GM04504 (cell line): ENCODE results near the gene GULP1.

Experiments
- DNase-seq: peaks from one replicate; pipeline ENCODE4 v3.0.0-alpha.2; 2012; ENCODE audit warnings: low read depth

Gene GULP1

GRCh38 chr2:188367164-188367563, 75.5 kb downstream of the GULP1 start:
- DNase-seq, result no peak

GRCh38 chr2:188369365-188369764, 77.7 kb downstream of the GULP1 start:
- DNase-seq, result peak; percentile 30

GRCh38 chr2:188378371-188378950, 86.8 kb downstream of the GULP1 start:
- no peak for DNase-seq

- no peak for DNase-seq
Observed at GRCh38 chr2:188379748-188380147, 88.1 kb downstream of the GULP1 start.

GRCh38 chr2:188380280-188380679, 88.6 kb downstream of the GULP1 start:
- DNase-seq, result no peak

GRCh38 chr2:188381614-188382013, 89.9 kb downstream of the GULP1 start:
- DNase-seq, result peak; percentile 10

GRCh38 chr2:188382107-188382506, 90.4 kb downstream of the GULP1 start:
- no peak for DNase-seq

- DNase-seq, result no peak
Observed at GRCh38 chr2:188383158-188383557, 91.5 kb downstream of the GULP1 start.

- no peak for DNase-seq
Observed at GRCh38 chr2:188385857-188386256, 94.2 kb downstream of the GULP1 start.

- DNase-seq, result no peak
Observed at GRCh38 chr2:188388831-188389230, 97.2 kb downstream of the GULP1 start.

- DNase-seq, result no peak
Observed at GRCh38 chr2:188391354-188391753, 99.7 kb downstream of the GULP1 start.

GRCh38 chr2:188394931-188395472, 103.3 kb downstream of the GULP1 start:
- DNase-seq, result no peak

GRCh38 chr2:188395903-188396689, 104.4 kb downstream of the GULP1 start:
- no peak for DNase-seq

GRCh38 chr2:188399159-188399558, 107.5 kb downstream of the GULP1 start:
- no peak for DNase-seq

GRCh38 chr2:188403676-188404075, 112.0 kb downstream of the GULP1 start:
- DNase-seq, result no peak

GRCh38 chr2:188404341-188405004, 112.8 kb downstream of the GULP1 start:
- no peak for DNase-seq

- DNase-seq, result no peak
Observed at GRCh38 chr2:188406414-188406813, 114.7 kb downstream of the GULP1 start.

- DNase-seq, result peak; percentile 10
Observed at GRCh38 chr2:188410504-188411235, 119.0 kb downstream of the GULP1 start.

- DNase-seq, result no peak
Observed at GRCh38 chr2:188412190-188412589, 120.5 kb downstream of the GULP1 start.

- DNase-seq, result peak; percentile 4
Observed at GRCh38 chr2:188414411-188414810, 122.7 kb downstream of the GULP1 start.

- DNase-seq, result no peak
Observed at GRCh38 chr2:188414869-188415753, 123.4 kb downstream of the GULP1 start.
